ENCODE data around the gene CCDC88B.
"Not testable (repeated sequence)": the region's sequence is repeated elsewhere in the genome, so short reads cannot be mapped to it uniquely, and the experiment has no call there.

CCDC88B gene

GRCh38 chr11:64305691-64306562 lies 34.1 kb upstream of the CCDC88B start:
- no peak for DNase-seq

DNA sequence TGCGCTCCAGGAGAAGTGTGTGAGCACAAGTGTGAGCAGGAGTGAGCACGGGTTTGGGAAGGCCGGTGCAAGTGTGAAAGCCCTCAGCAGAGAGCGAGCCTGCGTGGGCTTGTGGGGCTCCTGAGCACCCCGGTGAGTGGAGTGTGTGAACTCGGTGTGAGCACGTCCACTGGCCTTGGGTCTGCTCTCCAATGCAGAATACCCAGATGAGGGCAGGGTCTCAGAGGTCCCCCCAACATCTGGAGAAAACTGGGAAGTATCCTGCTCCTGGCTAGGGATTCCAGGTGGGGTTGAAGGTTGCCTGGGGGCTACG lies 33.5 kb upstream of the CCDC88B start:
- no peak for DNase-seq

DNA sequence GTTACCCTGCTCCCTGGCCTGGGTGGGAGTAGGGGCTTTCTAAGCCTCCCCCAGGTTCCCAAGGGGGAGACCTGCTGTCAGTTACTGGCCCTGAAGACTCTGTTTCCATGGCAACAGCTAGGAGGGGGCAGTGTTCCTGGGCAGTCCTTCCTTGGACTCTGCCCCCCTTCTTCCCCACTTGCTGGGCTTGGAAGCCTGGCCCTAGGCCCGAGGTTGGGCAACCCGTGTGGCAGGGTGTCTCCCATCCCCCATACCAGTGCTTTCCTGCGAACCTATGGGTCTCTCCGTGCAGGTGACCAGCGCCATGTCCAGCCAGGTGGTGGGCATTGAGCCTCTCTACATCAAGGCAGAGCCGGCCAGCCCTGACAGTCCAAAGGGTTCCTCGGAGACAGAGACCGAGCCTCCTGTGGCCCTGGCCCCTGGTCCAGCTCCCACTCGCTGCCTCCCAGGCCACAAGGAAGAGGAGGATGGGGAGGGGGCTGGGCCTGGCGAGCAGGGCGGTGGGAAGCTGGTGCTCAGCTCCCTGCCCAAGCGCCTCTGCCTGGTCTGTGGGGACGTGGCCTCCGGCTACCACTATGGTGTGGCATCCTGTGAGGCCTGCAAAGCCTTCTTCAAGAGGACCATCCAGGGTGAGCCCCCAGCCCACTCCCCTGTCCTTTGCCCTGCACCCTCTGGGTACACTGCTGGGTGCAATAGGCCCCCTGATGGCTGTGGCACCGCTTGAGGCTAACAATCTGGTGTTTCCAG lies 33.0 kb upstream of the CCDC88B start:
- no peak for DNase-seq

GRCh38 chr11:64307795-64308194 lies 32.2 kb upstream of the CCDC88B start:
- DNase-seq = not testable (repeated sequence)

DNA sequence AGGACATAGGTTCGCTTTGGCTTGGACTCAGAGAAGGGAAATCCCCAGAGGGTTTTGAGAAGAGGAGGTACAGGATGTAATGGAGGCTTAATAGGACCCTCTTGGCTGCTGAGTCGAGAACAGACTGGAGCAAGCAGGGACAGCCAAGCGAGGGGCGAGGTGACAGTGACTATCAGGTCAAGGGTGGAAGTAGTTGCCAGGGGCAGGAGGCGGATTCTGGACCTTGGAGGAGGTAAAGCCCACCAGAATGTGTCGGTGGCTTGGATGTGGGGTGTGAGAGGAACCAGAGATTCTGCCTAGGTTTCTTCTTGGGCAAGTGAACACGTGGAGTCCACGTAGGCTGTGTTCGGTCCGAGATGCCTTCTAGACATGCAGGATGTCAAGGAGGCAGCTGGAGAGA lies 27.1 kb upstream of the CCDC88B start:
- DNase-seq = no peak

GRCh38 chr11:64313491-64314145 lies 26.4 kb upstream of the CCDC88B start:
- DNase-seq = no peak

- DNase-seq = no peak
Measured at GRCh38 chr11:64314146-64314804, 25.7 kb upstream of the CCDC88B start.

- no peak for DNase-seq
Measured at GRCh38 chr11:64314805-64315561, 25.0 kb upstream of the CCDC88B start.

GRCh38 chr11:64315667-64316526 lies 24.1 kb upstream of the CCDC88B start:
- not testable (repeated sequence) for DNase-seq

DNA sequence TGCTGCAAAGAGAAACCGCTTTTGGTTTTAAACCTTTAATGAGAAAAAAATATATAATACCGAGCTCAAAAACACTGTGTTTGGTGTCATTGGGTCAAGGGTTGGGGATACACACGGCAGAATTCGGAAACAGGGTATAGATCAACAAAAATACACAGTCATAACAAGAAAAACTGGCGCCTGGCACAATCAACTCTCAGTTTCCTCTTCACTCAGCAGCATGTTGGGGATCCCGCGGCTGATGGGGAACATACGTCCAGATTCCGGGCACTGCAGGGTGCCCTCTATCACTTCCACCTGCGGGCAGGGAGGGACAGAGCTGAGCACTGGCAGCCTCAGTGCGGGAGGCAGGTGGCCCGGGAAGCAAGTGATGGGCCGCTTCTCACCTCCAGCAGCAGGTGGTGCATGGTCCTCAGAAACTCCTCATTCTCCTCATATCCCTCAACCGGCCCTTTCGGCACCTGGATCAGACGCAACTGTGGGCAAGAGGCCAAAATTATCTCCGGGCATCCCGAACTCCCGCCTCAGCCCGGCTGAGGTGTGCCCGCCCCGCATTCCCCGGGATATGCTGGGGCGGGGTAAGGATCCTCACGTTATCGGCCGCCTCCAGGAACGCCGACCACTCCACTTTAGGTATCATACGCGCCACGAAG lies 23.2 kb upstream of the CCDC88B start:
- no peak for DNase-seq

DNA sequence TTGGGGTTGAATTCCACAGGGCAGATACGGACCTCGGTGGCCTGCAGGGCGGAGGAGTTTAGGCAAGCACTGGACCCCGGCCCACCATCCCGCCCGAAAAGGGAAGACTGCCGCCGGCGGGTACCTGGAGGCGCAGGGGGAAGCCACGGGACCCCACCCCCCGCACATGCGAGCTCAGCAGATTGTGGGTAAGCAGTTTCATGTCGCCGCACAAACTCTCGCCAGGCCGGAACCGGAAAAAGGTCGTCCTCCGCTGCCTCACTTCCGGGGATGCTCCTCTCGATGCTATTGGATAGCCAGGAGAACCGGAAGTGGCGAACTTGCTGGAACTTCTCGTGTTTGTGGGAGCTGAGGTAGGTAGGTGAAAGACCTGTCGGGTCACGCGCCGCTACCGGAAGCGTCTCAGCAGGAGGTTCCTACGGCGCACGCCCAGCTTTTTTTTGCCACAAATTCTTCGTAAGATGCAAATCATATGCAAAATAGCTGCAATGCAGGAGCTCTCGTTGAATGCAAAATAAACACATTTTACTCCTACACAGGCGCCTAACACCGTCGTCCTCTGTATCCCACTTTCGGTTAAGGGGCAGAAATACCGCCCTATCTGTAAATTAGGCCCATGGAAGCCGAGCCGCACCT lies 22.6 kb upstream of the CCDC88B start, which contains the start of gene TRMT112:
TRMT112 (minus strand) TSS at position 235 of the 636 bp plus-strand sequence; CDS start at position 202, 33 bp downstream.
- DNase-seq = peak; percentile 74

- peak; percentile 47 for DNase-seq
Measured at GRCh38 chr11:64317961-64318765, 21.8 kb upstream of the CCDC88B start, which contains the start of gene PRDX5. PRDX5 (plus strand) TSS chr11:64318121; CDS start chr11:64318216, 95 bp downstream.

DNA sequence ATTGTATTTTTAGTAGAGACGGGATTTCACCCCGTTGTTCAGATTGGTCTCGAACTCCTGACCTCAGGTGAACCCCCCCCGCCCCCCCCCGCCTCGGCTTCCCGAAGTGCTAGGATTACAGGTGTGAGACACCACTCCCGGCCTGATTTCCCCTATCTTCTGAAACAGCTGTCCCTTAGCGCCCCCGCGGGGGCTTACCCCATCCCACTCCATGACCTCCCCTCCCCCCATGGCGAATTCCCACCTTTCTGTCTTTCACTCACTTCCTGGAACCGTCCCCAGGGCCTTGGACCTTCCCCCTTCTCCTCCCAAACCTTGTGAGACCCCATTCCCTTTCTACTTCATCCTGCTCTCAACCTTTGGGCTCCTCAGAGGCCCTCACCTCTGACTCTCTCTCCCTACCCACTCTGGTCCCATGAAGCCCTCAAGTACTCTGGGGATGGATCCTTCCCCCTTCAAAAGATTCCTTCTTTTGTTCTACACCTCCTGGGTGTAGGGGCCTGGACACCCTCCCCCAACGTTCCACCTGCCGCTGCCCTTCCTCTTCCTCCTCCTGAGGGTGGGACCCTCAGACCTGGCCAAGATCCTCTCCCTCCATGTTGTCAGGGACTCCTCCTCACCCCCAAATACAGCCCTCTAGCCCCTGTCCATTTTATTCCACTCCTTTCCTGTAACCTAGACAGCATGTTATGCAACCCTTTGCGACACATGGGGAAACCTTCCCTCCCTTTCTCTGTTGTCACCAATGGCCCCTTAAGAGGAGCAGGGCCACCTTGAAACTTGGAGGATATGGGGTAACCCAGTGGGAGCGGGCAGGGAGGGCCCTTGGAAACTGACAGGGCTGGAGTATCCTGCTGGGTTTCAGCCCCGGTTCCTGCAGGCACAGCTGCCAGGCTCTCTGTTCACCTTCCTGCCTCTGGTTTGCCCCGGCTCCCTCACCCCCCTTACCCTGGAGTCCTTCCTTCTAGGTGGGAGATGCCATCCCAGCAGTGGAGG lies 20.9 kb upstream of the CCDC88B start:
- no peak for DNase-seq

DNA sequence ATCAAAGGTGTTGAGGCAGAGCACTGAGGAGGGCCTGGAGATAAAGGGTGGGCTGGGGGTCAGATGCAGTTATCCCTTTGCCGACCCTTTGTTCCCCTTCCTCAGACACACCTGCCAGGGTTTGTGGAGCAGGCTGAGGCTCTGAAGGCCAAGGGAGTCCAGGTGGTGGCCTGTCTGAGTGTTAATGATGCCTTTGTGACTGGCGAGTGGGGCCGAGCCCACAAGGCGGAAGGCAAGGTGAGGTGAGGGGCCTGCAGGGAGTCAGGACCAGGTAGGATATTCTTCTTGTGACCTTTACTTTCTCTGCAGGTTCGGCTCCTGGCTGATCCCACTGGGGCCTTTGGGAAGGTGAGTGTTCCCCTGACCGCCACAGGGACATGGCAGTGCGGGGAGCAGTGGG lies 19.4 kb upstream of the CCDC88B start:
- no peak for DNase-seq

- no peak for DNase-seq
Measured at GRCh38 chr11:64321026-64321425, 19.0 kb upstream of the CCDC88B start.

DNA sequence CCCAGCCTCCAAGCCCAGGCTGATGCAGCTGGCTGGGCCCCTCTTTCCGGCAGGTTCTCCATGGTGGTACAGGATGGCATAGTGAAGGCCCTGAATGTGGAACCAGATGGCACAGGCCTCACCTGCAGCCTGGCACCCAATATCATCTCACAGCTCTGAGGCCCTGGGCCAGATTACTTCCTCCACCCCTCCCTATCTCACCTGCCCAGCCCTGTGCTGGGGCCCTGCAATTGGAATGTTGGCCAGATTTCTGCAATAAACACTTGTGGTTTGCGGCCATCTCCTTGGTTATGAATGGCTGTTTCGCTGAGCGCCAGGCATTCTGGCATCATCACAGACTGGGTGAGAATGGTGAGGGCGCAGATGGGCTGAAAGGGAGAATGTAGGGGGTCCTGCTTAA lies 18.5 kb upstream of the CCDC88B start:
- DNase-seq = no peak

DNA sequence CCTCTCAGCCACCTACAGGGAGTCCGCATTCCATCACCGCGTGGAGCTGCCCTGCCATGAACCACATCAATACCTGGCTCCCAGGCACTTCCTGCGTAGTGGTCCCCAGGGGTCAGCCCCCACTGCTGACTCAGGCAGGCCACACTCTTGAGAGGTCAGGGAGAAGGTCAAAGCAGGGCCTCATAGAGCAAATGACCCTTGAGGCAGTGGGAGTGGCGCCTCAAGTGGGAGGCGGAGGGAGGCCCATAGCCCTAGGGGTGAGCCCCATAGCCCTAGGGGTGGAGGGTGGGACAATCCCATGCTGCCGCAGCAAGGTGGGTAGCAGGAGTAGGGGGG lies 17.1 kb upstream of the CCDC88B start:
- no peak for DNase-seq

DNA sequence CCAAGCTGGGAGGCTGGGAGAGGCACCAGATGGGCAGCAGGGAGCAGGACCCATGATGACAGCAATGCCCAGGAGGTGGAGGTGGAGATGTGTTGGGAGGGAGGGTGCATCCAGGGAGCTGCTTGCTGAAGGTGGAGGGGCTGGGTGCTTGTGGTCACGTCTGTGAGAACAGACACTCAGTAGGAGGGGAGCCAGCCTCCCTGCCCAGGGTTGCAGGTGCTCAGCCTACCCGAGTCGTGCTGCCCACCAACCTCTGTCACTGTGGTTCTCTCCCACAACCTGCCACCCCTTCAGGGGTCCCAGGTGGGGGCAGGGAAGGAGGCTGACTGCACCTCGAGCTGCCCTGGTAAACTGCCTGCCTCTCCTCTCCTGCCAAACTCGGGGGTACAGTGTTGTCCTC lies 16.6 kb upstream of the CCDC88B start:
- DNase-seq = no peak
